Keratinocyte (primary cell): ENCODE results near the gene RPL34. TPM values are rescaled to one million over a fixed set of nuclear protein-coding genes. Genes with fewer than 3 reads are reported as not detected.

Experiments used
- DNase-seq: peaks from one replicate; pipeline ENCODE4 v3.0.0-alpha.2; 2011; ENCODE audit warnings: low read depth, missing footprints, low spot score
- FAIRE-seq: peaks from 2 replicates; lab custom pipeline; 2011; peaks lifted over from hg19 to GRCh38; lab: Jason Lieb, UNC
- H2AFZ ChIP-seq: 2 replicates; pipeline ENCODE4 v1.6.0; 2012; ENCODE audit warnings: low read length, control low read depth, inconsistent platforms; ENCODE audit not compliant: control insufficient read depth
- H3K27ac ChIP-seq: 2 replicates; pipeline ENCODE4 v1.5.1; 2011; ENCODE audit warnings: low read length; ENCODE audit not compliant: control insufficient read depth, insufficient read depth
- H3K27me3 ChIP-seq: 3 replicates; pipeline ENCODE4 v1.6.0; 2011; ENCODE audit warnings: low read length; ENCODE audit not compliant: control insufficient read depth, insufficient read depth; ENCODE audit errors: extremely low read depth
- H3K36me3 ChIP-seq, 2 experiments: 2 replicates in 1 of 2; 3 replicates in 1 of 2; pipeline ENCODE4 v1.5.1; 2011; ENCODE audit warnings: low read length in 2 of 2, mild to moderate bottlenecking in 1 of 2; ENCODE audit not compliant: control insufficient read depth in 2 of 2, insufficient read depth in 2 of 2; ENCODE audit errors: extremely low read depth in 1 of 2
- H3K4me1 ChIP-seq: 3 replicates; pipeline ENCODE4 v1.5.1; 2011; ENCODE audit warnings: low read length; ENCODE audit not compliant: control insufficient read depth, insufficient read depth; ENCODE audit errors: extremely low read depth
- H3K4me2 ChIP-seq: 3 replicates; pipeline ENCODE4 v1.6.0; 2011; ENCODE audit warnings: low read depth, low read length; ENCODE audit not compliant: control insufficient read depth, insufficient read depth; ENCODE audit errors: extremely low read depth
- H3K4me3 ChIP-seq, 3 experiments: fragments of 200-600 bp in 1 of 3; sonication (generic) in 1 of 3; 2 replicates in 2 of 3; 3 replicates in 1 of 3; pipeline ENCODE4 v1.5.1; 2011 to 2016; ENCODE audit warnings: low read length in 3 of 3, mild to moderate bottlenecking in 3 of 3, control low read depth in 2 of 3, inconsistent platforms in 1 of 3, low read depth in 1 of 3, mixed read lengths in 1 of 3, mixed run types in 1 of 3, moderate library complexity in 1 of 3; ENCODE audit not compliant: control insufficient read depth in 2 of 3, insufficient read depth in 2 of 3; ENCODE audit errors: extremely low read depth in 1 of 3
- H3K79me2 ChIP-seq: 2 replicates; pipeline ENCODE4 v1.6.0; 2012; ENCODE audit warnings: low read length; ENCODE audit not compliant: control insufficient read depth, insufficient read depth
- H3K9ac ChIP-seq: 3 replicates; pipeline ENCODE4 v1.6.0; 2011; ENCODE audit warnings: low read length; ENCODE audit not compliant: control insufficient read depth, insufficient read depth; ENCODE audit errors: extremely low read depth
- H3K9me1 ChIP-seq: 3 replicates; pipeline ENCODE4 v1.6.0; 2011; ENCODE audit warnings: low read length; ENCODE audit not compliant: control insufficient read depth, insufficient read depth; ENCODE audit errors: extremely low read depth
- H3K9me3 ChIP-seq: 2 replicates; pipeline ENCODE4 v1.5.1; 2012; ENCODE audit warnings: low read depth, low read length; ENCODE audit not compliant: control insufficient read depth
- H4K20me1 ChIP-seq: 3 replicates; pipeline ENCODE4 v1.6.0; 2011; ENCODE audit warnings: low read length; ENCODE audit not compliant: control insufficient read depth, insufficient read depth; ENCODE audit errors: extremely low read depth
- EZH2 ChIP-seq: IDR thresholded peaks from one replicate; pipeline ENCODE4 v1.6.1; 2012; ENCODE audit warnings: inconsistent platforms, mild to moderate bottlenecking, low read length, moderate library complexity
- dilution Hi-C: fragments of 300-500 bp; cut with MboI; formaldehyde crosslinking; loops from one replicate; pipeline ENCODE4 v1.7.0; 2020; ENCODE audit warnings: low sequenced_read_pairs; ENCODE audit not compliant: extremely low pct_ligation_motif_present
- polyA plus RNA-seq, 5 experiments: library from polyadenylated mRNA; depleted of rRNA in 3 of 5; stranded (reverse) in 3 of 5; stranded (forward) in 1 of 5; unstranded in 1 of 5; fragments of >200 nt; gene quantifications; 1 replicate in 1 of 5; 2 replicates in 3 of 5; 3 replicates in 1 of 5; pipeline versions ENCODE4 v1.2.1 to v1.2.3, GENCODE V29; 2011 to 2012; ENCODE audit warnings: missing spikeins in 2 of 5, low read depth in 1 of 5, low replicate concordance in 1 of 5
- TF ChIP-seq, protein P1 (sequence below), 3 experiments: IDR thresholded peaks in 1 of 3; conservative IDR thresholded peaks in 1 of 3; optimal IDR thresholded peaks in 1 of 3; 2 replicates in 2 of 3; 3 replicates in 1 of 3; pipeline versions ENCODE3 to v1.5.1; 2011; ENCODE audit warnings: low read length in 3 of 3, mild to moderate bottlenecking in 3 of 3, moderate library complexity in 2 of 3, control low read depth in 1 of 3, inconsistent platforms in 1 of 3; ENCODE audit not compliant: insufficient read depth in 2 of 3; ENCODE audit errors: extremely low read depth in 1 of 3

RPL34 gene
- polyA plus RNA-seq, 1 donor (not counting 4 experiments of a cell fraction or from before 2014, with no cell fraction given): 3,164 TPM

DNA sequence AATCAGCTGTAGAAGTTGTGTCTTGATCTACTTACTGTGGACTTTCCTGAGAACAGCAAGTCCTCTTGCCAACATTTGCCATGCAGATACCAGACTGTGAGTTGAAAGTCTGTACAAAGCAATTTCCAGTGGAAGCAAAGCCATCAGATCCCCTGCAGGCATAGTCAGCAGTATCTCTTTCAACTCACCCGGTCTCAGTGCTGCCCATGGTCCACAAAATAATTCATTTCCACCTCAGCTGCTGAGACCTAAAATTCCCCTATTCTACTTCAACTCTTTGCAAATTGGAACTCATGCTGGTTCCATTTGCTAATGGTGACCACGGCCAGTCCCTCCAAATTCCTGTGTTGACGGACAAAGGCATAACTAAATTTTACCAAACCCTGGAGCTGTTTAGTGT is 46.0 kb upstream of the RPL34 start:
- Histone ChIP-seq H3K9me1 (no peaks in the 10 kb centered on the region), H3K79me2 (no peaks in the 10 kb centered on the region), H3K27me3 (no peaks in the 10 kb centered on the region), H3K27ac (no peak overlapping the region), H3K4me1 (no peaks in the 10 kb centered on the region), H2AFZ (no peak overlapping the region), H3K4me3 (no peak overlapping the region), H3K9ac (no peak overlapping the region), H3K9me3 (no peaks in the 10 kb centered on the region), H3K36me3 (no peaks in the 10 kb centered on the region), H4K20me1 (no peaks in the 10 kb centered on the region), H3K4me2 (no peak overlapping the region)
- no peak for DNase-seq
- FAIRE-seq: no peak
- TF ChIP-seq, protein P1, sequence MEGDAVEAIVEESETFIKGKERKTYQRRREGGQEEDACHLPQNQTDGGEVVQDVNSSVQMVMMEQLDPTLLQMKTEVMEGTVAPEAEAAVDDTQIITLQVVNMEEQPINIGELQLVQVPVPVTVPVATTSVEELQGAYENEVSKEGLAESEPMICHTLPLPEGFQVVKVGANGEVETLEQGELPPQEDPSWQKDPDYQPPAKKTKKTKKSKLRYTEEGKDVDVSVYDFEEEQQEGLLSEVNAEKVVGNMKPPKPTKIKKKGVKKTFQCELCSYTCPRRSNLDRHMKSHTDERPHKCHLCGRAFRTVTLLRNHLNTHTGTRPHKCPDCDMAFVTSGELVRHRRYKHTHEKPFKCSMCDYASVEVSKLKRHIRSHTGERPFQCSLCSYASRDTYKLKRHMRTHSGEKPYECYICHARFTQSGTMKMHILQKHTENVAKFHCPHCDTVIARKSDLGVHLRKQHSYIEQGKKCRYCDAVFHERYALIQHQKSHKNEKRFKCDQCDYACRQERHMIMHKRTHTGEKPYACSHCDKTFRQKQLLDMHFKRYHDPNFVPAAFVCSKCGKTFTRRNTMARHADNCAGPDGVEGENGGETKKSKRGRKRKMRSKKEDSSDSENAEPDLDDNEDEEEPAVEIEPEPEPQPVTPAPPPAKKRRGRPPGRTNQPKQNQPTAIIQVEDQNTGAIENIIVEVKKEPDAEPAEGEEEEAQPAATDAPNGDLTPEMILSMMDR (optimal IDR thresholded peaks at IDR 0.05 in 1 of 3, IDR thresholded peaks at IDR 0.05 in 1 of 3, conservative IDR thresholded peaks at IDR 0.05 in 1 of 3; ENCODE audit: extremely low read depth in 1 of 3, insufficient read depth in 2 of 3, low read length in 3 of 3): no peak
- TF ChIP-seq EZH2: no peak
- dilution Hi-C loops: no loop called here

DNA sequence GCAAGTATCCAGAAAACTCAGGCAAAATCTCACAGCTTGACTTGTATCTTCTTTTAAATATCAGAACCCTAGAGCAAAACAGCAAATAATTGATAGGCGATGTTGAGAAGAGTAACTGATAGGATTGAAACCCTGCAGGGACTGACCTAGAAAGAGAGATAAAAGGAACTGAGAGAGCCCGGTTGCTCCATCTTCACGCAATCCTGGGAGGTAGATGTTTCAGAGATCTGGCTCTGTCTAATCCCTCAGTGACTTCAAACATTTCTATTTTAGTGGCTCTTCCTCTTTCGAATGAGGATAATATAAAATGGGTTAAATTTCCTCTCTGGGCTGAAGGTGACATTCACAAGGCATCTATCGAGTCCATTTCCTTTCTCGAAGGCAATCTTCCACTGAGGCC is 39.3 kb upstream of the RPL34 start:
- TF ChIP-seq, protein P1 (optimal IDR thresholded peaks at IDR 0.05 in 1 of 3, IDR thresholded peaks at IDR 0.05 in 1 of 3, conservative IDR thresholded peaks at IDR 0.05 in 1 of 3; ENCODE audit: extremely low read depth in 1 of 3, insufficient read depth in 2 of 3, low read length in 3 of 3): no peak
- TF ChIP-seq EZH2: no peak
- FAIRE-seq: no peak
- no peaks in the 10 kb centered on the region for H4K20me1 ChIP-seq

More for the DNA sequence above, 39.3 kb upstream of the RPL34 start:
- Histone ChIP-seq H3K36me3 (no peaks in the 10 kb centered on the region), H3K4me2 (no peak overlapping the region), H3K4me1 (no peaks in the 10 kb centered on the region), H3K27me3 (no peaks in the 10 kb centered on the region), H3K9ac (no peak overlapping the region), H3K9me1 (no peaks in the 10 kb centered on the region), H3K79me2 (no peaks in the 10 kb centered on the region), H3K4me3 (no peak overlapping the region), H2AFZ (no peak overlapping the region), H3K27ac (no peak overlapping the region), H3K9me3 (no peaks in the 10 kb centered on the region)
- dilution Hi-C loops: no loop called here
- no peak for DNase-seq
